HG02678 (cell line): Measurements from ENCODE around the gene CRADD.
"Not testable (repeated sequence)": the region's sequence is repeated elsewhere in the genome, so short reads cannot be mapped to it uniquely, and the experiment has no call there.

Experiments used
- ATAC-seq: cut with Tn5 transposase; IDR thresholded peaks from one replicate; pipeline ENCODE4 v1.9.1; 2021; ENCODE audit warnings: mild to moderate bottlenecking, moderate library complexity; ENCODE audit not compliant: unreplicated experiment

CRADD gene

GRCh38 chr12:93705237-93705636 lies 28.1 kb downstream of the CRADD start:
- ATAC-seq: no peak

GRCh38 chr12:93706387-93706786 lies 29.2 kb downstream of the CRADD start:
- ATAC-seq: no peak

GRCh38 chr12:93706824-93707223 lies 29.6 kb downstream of the CRADD start:
- ATAC-seq: no peak

- ATAC-seq: no peak
These were observed 30.7 kb downstream of the CRADD start for GRCh38 chr12:93707836-93708235.

GRCh38 chr12:93708952-93709351 lies 31.8 kb downstream of the CRADD start:
- ATAC-seq: no peak

- no peak for ATAC-seq
These were observed 32.2 kb downstream of the CRADD start for GRCh38 chr12:93709386-93709785.

GRCh38 chr12:93710574-93710926 lies 33.4 kb downstream of the CRADD start:
- no peak for ATAC-seq

- not testable (repeated sequence) for ATAC-seq
These were observed 34.3 kb downstream of the CRADD start for GRCh38 chr12:93711502-93711901.

GRCh38 chr12:93712200-93712599 lies 35.0 kb downstream of the CRADD start:
- no peak for ATAC-seq

- ATAC-seq: no peak
These were observed 35.9 kb downstream of the CRADD start for GRCh38 chr12:93713060-93713459.

GRCh38 chr12:93713800-93714199 lies 36.6 kb downstream of the CRADD start:
- no peak for ATAC-seq

GRCh38 chr12:93714382-93714781 lies 37.2 kb downstream of the CRADD start:
- no peak for ATAC-seq

- no peak for ATAC-seq
These were observed 42.5 kb downstream of the CRADD start for GRCh38 chr12:93719710-93720109.

GRCh38 chr12:93720559-93720958 lies 43.4 kb downstream of the CRADD start:
- ATAC-seq: no peak

GRCh38 chr12:93722179-93722578 lies 45.0 kb downstream of the CRADD start:
- ATAC-seq: no peak

- no peak for ATAC-seq
These were observed 45.8 kb downstream of the CRADD start for GRCh38 chr12:93722835-93723567.

GRCh38 chr12:93723568-93723930 lies 46.4 kb downstream of the CRADD start:
- no peak for ATAC-seq

GRCh38 chr12:93725531-93725930 lies 48.4 kb downstream of the CRADD start:
- no peak for ATAC-seq

- ATAC-seq: peak; percentile 49
These were observed 50.1 kb downstream of the CRADD start for GRCh38 chr12:93727195-93727811.

GRCh38 chr12:93727911-93728310 lies 50.7 kb downstream of the CRADD start:
- ATAC-seq: no peak

GRCh38 chr12:93729934-93730333 lies 52.8 kb downstream of the CRADD start:
- no peak for ATAC-seq

- ATAC-seq: peak; percentile 55
These were observed 56.2 kb downstream of the CRADD start for GRCh38 chr12:93733358-93733757.

GRCh38 chr12:93733928-93734327 lies 56.8 kb downstream of the CRADD start:
- ATAC-seq: no peak
